GM19468 (cell line): Measurements from ENCODE around the gene ANKZF1.

Experiments used
- ATAC-seq: cut with Tn5 transposase; IDR thresholded peaks from one replicate; pipeline ENCODE4 v1.9.1; 2021; ENCODE audit warnings: mild to moderate bottlenecking, moderate library complexity, moderate number of reproducible peaks; ENCODE audit not compliant: unreplicated experiment; ENCODE audit errors: extremely low read depth

Gene ANKZF1

DNA sequence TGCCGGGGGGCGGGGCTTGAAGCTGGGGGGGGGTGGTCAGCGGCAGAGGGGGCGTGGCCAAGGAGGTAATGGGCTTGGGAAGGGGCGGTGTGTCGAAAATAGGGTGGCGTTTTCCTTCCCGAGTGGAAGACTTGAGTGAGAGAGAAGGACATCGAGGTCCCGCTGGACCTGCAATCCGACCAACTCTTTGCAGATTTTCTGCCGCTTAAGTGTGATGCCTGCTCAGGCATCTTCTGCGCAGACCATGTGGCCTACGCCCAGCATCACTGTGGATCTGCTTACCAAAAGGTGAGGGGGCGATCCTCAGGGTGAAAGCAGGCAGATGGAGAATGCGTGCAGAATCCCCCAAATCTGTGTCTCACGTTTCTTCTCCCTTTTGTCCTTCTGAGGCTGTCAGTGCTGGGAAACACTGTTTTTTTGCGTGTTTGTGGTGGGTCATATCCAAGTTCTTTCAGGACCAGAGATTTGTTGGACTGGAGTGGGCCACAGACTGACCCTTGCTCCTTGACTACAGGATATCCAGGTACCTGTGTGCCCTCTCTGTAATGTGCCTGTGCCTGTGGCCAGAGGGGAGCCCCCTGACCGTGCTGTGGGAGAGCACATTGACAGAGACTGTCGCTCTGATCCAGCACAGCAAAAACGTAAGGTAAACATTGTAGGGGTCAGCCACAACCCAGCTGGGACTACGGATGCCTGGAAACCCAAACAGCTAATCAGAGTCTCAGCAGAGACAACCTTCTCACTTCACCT is 22.3 kb upstream of the ANKZF1 start:
- ATAC-seq: no peak

DNA sequence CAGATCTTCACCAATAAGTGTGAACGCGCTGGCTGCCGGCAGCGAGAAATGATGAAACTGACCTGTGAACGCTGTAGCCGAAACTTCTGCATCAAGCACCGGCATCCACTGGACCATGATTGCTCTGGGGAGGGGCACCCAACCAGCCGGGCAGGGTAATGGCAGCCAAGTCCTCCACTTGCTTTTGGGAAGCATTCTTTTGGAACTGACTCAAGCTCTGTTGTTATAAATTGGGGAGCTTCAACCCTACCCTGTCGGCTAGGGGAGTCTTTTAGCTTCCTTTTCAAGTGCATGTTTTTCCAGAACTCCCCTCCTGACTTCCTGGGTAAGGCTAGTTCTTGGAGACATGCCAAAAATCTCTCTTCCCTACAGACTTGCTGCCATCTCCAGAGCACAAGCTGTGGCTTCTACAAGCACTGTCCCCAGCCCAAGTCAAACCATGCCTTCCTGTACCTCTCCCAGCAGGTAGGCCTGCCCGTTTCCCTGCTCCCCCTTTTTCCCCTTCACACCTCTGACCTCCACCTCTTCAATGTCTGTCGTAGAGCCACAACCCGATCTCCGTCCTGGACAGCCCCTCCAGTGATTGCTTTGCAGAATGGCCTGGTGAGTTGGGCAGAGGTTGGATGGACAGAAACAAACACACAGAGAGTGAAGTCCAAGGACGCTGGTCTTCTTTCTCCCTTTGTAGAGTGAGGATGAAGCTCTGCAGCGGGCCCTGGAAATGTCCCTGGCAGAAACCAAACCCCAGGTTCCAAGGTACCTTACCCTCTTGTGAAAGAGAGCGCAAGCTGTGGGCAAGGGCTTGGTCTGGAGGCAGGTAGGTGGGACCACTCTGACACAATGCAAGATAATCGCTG is 21.5 kb upstream of the ANKZF1 start:
- no peak for ATAC-seq

DNA sequence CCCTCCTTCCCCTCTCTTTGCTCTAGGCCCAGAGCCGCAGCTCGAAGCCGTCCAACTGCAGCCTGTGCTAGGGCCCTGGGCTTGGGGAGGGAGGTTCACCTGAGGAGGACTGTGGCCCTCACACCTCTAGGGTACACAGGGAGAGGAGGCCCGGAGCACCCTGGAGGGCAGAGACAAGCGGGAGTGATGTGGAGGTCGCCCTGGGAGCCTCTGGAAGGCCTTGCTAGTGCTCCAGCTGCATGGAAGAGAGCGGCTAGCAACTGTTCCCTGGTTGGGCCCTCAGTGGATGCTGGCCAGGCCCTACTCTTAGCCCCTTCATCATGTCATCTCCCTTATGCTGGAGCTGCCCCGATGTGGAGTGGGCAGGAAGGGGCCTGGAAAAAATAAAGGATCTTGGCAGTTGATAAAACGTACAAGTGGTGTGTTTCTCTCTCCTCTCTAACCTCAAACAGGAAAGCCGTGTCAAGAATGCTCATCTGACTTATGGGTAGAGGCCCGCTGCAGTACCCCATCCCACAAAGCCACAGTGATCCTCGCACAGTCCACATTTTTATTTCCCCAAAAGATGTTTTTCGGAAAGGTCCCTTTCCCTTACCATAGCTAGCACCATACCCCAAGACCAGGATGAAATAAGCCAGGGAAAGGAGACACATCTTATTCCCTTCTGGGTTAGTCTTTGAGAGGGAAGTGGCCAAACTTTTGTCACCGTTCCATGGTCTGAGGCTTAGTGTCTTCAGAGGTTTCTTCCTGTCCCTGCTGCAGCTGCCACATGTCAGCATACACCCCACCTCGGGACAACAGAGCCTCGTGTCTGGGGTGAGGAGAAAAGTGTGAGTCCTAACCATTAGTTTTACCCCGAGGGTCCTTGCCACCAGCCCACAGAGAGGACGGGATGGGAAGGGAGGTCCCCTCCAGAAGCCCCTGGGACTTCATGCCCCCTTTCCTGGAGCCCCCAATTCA is 20.1 kb upstream of the ANKZF1 start:
- ATAC-seq: no peak

DNA sequence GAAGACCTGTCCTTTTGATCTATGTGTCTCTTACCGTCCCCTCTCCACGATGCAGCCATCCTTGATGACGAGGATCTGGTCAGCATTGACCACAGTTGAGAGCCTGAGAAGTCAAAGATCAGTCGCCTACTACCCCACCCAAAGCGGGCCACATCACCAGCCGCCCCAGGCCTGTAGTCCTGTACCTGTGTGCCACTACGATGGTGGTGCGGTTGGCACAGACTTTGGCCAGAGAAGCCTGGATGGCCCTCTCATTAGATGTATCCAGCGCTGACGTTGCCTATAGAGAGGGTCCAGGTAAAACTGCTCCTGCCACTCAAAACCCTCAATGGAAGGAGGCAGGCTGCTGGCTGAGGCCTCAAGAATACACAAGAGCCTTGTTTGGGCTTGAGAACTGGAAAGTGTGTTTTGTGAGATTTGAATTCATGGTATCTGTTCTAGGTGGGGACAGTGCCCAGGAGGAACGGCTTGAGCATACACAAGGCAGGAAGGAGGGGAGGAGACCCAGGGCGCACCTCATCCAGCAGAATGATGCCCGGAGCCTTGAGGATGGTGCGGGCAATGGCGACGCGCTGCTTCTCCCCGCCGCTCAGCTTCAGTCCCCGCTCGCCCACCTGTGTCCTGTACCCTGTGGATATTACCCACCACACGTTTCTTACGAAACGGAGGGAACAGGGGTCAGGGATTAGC is 19.3 kb upstream of the ANKZF1 start:
- no peak for ATAC-seq

DNA sequence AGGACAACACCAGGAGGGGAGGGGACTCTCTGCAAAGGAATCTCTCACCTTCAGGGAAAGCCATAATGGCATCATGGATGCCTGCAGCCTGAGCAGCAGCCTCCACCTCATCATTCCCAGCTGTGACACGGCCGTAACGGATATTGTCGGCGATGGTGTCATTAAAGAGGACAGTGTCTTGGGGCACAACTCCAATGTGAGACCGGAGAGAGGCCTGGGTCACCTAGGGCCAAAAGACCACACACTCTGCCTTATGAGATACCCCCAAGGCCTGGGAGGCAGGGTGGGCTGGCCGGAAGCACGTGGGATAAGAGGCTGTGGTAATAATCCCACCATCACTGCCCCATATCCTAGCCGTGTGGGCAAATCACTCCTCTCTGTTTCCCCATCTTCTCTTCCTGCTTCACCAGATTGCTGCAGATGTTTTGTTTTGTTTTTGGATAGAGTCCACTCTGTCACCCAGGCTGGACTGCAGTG is 18.7 kb upstream of the ANKZF1 start:
- no peak for ATAC-seq

DNA sequence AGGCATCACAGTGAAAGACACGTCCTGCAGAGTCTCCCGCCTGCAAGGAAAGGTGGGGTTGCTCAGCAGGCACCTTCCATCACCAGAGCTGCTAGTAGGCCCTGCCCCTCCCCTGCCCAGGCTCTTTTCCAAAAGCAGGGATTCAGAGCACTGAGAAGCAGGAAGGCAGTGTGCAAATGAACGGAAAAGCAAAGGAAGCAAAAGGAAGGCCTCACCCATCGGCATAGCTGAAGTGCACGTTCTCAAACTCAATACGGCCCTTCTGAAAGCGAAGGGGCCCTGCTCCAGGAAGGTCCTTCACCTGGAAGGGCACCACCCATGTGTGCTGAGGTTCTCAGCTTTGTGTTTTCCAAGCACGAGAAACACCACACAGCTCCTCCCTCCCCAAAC is 16.6 kb upstream of the ANKZF1 start:
- ATAC-seq: no peak

DNA sequence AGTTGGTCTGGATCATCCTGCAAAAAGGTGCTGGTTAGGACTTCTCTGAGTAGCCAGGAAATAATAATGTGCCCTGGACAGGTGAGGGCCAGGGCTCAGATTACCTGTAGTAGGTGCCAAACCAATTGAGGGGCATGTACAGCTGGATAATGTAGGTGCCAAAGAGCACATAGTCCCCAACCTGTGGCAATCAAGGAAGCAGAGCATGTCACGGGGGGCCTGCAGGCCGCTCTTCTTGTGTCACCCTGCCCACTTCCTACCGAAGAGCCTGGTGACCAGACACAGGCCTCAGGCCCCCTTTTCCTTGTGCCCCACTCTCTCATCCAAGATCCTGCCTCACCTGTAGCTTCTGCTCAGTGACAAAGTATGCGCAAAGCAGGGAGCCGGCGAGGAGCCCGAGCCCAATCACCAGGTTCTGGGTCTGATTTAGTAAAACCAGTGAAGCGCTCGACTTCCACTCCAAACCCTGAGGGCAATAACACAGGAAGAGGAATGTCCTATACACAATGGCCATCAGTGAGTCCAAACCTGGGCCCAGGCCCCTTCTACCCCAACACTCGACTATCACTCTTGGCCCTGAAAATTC is 16.0 kb upstream of the ANKZF1 start:
- no peak for ATAC-seq

DNA sequence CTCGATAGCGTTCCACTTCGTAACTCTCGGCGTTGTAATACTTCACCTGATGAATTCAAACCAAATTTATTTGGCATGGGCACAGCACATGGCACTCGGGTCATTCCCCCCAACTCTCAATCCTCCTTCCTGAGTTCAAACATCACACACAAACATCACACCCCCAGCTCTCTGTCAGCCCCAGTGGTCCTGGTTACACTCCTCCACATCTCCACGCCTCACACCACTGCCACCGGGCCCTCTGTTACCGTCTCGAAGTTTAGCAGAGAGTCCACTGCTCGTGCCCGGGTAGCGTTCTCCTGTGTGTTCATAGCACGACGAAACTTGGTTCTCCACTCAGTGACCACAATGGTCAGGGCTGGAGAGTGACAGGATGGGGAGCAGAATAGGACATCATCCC is 15.5 kb upstream of the ANKZF1 start:
- ATAC-seq: no peak

DNA sequence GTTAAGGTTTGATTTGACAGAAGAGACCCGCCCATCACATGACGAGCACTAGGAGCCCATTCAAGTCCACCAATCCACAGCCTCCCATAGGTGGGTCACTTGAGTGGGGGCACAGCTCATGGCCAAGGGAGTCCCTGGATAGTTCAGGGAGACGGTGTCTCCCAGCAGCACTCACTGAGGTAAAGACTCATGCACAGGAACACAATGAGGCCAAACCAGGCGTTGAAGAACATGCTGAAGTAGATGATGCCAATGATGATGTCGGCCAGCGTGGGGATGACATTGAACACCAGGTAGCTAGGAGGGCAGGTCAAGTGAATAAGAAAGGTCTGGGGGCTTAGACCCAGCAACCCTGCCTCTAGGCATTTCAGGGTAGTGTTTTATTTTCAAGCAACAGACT is 14.8 kb upstream of the ANKZF1 start:
- no peak for ATAC-seq

DNA sequence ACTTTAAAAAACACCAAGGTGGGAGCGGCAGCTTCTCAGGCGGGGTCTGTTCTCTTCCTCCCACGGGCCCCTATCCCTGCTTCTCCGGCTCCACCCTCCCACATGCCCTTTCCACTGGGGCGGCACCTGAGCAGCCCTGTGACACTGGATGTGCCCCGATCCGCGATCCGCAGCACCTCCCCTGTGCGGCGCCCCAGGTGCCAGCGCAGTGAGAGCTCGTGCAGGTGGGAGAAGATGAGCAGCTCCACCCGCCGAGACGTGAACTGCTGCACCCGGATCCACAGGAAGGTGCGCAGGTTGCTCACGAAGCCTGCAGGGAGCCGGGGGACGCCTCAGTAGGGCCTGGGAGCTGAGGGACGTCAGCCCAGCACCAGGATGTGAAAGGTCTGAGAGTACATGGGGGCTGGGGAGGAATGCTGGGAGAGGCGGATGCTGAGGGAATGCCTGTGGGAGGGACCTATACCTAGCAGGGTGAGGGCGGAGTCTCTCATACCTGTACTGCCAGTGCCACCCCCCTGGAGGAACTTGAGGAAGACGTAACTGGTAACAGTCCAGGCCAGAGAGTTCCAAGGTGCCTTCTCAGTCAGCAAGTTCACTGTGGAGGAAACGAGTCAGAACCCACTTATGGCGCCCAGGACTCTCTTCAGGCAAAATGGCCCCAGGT is 13.6 kb upstream of the ANKZF1 start:
- ATAC-seq: no peak

DNA sequence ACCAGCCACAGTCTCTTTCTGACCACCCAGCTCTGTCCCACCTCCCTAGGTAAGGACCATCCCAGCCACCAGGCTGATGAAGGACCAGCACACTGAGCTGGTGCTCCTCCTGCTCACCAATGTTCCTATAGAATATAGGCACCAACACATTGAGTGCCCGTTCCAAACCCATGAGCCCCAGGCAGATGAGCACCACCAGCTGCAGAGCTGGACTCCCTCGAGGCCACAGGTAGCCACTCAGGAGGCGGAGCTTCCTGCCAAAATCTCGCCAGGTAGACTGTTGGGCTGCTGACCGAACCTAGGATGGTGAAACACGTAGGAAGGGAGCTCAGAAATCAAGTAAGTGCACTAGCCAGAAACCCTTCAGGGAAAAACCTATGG is 13.1 kb upstream of the ANKZF1 start:
- ATAC-seq: no peak

DNA sequence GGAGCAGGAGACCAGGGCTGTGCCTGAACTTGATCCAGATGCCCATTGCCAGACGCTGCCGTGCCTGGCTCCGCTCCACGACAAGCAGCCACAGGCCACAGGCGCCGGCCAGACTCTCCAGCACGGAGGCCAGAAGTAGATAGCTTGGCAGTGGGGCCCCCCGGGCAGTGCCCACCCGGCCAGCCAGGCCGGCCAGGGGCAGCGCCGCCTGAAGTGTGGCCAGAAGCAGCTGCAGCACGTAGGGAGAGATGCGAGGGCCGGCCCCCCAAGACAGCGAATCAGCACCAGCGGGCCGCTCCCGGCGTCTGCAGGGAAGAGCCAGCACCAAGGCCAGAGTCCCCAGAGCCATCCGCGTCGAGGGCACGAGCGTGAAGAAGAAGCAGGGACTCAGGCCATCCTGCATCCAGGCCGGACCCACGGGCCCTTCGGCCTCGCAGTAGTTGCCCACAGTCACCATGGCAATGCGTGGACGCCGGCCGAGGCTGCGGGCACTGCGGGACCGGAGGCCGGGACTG is 11.3 kb upstream of the ANKZF1 start:
- ATAC-seq: no peak

DNA sequence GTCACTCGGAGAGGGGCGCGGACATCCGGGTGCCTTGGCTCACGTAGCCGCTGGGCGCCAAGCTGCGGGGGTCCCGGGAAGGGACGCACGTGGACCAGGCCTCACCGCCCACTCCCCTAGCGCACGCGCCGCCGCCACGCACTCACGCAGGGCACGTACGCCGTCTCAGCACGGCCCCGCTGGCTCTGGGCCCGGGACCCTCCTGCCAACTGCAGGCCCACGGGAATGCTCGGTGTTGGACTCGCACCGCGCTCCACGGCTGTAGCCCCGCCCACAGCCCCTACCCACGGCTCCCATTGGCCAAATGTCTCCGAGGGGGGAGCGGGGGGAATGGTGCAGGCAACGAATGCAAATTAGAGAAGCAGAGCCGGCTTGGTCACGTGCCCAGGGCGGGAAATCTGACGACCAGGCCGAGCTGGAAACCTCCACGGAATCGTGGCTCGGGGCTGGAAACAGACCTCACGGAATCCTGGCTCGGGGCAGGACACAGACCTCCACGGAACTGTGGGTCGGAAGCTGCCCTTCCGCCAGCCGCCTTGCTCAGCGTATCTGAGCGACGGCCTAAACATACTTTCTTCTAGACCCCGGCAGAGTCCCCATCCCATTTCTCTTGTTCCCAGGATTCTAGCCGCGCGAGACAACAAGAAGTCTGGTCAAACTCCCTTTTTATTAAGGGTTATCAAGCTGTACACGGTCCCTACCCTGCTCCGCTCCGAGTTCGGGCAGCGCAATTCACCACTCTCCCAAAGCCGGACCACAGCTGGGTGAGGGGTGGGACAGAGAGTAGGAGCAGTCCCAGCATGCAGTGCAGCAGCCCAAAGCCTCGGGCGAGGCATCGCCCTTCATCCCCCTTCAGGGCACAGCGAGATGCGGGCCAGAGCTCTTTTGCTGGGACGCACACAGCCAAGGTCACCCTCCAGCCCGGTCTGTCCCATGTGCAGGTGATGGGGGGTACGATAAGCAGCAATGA is 10.6 kb upstream of the ANKZF1 start, which contains the start of gene ABCB6:
TSS of gene ABCB6 (minus strand) at position 227 of the 970 bp plus-strand sequence. CDS start 285 bp downstream, outside the sequence.
- peak; percentile 32 for ATAC-seq

DNA sequence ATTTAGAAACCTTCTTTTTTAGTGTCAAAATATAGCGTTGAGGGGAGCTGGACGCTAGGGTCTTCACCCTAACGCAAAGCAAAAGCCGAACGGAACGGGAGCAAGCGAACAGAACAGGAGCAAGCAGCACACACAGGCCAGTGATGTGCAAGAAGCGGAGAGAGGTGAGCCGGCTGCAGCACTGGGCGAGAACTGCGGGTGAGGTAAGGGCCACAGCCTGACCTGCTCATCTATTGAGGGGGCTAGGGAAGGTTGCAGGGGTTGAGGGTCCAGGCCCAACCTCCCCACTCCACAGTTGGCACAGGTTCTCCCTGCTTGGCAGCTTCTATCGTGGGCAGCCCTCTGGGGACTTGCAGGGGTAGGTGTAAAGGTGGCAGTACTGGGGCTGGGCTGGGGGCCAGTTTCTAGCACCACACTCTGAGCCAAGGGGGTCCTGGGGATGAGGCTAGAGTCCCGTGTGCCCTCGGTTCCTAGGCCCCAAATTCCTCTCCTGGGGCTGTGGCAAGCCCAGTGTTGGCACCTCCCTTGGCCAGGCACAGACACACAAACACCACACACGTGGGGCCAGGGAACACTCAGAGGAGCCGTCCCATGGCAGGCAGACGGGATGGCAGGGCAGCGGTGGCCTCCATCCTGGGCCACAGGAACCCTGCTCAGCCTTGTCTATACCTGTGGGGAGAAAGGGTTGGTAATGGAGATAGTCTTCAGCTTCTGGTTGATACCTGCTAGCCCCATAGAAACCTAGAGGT is 9.6 kb upstream of the ANKZF1 start:
- ATAC-seq: no peak

DNA sequence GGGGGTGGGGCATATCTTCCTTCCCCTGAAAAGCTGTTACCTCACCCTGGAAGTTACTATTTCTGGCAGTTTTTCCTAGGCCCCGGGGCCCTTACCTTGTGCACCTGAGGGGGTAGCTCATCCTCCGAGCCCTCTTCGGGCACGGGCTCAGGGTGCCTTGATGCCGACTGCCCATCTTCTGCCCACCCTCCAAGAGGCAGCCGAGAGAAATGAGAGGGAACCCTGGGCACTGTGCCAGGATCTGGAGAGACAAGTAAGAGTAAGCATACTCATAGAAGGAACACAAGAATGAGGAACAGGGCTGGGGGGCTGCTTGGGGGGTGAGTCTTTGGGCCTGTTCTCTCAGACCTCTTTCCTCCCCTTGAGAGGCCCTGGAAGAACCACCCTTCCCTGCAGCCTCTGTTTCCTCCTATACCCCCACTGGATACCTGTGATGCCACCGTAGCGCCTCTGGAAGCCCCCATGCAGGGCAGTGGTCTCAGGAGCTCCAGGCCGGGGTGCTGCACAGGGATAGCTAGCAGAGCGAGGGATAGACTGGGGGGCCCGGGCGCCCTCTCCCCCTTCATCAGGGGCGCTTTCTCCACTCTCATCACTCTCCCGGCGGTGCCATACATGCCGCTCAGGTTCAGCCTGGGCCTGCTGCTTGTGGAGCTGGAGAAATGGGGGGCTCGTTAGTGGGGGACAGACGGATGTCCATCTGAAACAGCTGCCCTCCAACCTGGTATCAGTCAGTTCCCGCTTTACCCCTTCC is 8.8 kb upstream of the ANKZF1 start:
- no peak for ATAC-seq

DNA sequence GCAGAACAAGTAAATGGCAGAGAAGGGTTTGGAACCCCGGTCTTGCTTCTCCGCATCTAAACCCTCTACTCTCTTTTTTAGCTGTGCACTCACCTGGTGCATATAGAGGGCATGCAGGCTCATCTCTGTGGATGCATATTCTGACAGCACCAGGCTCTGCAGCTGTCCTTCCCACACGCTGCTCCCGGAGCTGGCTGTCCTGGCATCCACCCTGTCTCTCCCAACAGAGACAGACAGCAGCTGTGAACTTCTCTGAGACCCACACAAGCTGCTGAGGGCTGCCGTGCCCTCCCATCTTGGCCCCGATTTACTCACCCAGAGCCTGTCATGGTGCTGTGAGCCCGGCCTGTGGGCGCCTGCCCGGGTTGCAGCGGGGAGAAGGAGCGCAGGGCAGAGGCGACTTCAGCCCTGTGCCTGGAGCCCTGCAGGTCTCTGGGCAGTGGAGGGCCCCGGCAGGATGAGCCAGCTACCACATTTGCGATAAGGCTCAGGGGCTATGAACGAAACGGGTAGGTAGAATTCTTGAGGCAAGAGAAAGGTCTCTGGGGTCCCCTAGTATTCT is 7.6 kb upstream of the ANKZF1 start:
- ATAC-seq: no peak
